NCI-H146 treated with DMSO at 0.1 percent for 48 hours (cell line): ENCODE results near the gene REEP6.

Experiments used
- DNase-seq: peaks from one replicate; lab custom pipeline; 2025; ENCODE audit not compliant: unreplicated experiment; lab: John Stamatoyannopoulos, UW

Gene REEP6

GRCh38 chr19:1456121-1456900, 34.7 kb upstream of the REEP6 start:
- DNase-seq = no peak

- no peak for DNase-seq
Measured at GRCh38 chr19:1457031-1457739, 33.8 kb upstream of the REEP6 start.

- no peak for DNase-seq
Measured at GRCh38 chr19:1457892-1458291, 33.1 kb upstream of the REEP6 start.

GRCh38 chr19:1459479-1459878, 31.5 kb upstream of the REEP6 start:
- no peak for DNase-seq

GRCh38 chr19:1460033-1460995, 30.7 kb upstream of the REEP6 start:
- DNase-seq = no peak

- DNase-seq = no peak
Measured at GRCh38 chr19:1461862-1462261, 29.1 kb upstream of the REEP6 start.

- no peak for DNase-seq
Measured at GRCh38 chr19:1465191-1466016, 25.6 kb upstream of the REEP6 start.

- DNase-seq = no peak
Measured at GRCh38 chr19:1466018-1466460, 24.9 kb upstream of the REEP6 start.

GRCh38 chr19:1466461-1467214, 24.3 kb upstream of the REEP6 start:
- DNase-seq = no peak

GRCh38 chr19:1467215-1467489, 23.8 kb upstream of the REEP6 start:
- no peak for DNase-seq

- no peak for DNase-seq
Measured at GRCh38 chr19:1467490-1468273, 23.3 kb upstream of the REEP6 start.

GRCh38 chr19:1468274-1468820, 22.6 kb upstream of the REEP6 start:
- DNase-seq = no peak

GRCh38 chr19:1468821-1469254, 22.1 kb upstream of the REEP6 start:
- no peak for DNase-seq

GRCh38 chr19:1469255-1470054, 21.5 kb upstream of the REEP6 start:
- no peak for DNase-seq

- no peak for DNase-seq
Measured at GRCh38 chr19:1470055-1470304, 21.0 kb upstream of the REEP6 start.

- peak; percentile 27 for DNase-seq
Measured at GRCh38 chr19:1470305-1471009, 20.5 kb upstream of the REEP6 start.

- DNase-seq = no peak
Measured at GRCh38 chr19:1471010-1471514, 19.9 kb upstream of the REEP6 start.
